Skeletal muscle cell (primary cell): ENCODE data around the gene EID1.
A peak's percentile ranks its signal among the peaks of the same experiment; 100 is the strongest.
"Not testable (repeated sequence)": the region's sequence is repeated elsewhere in the genome, so short reads cannot be mapped to it uniquely, and the experiment has no call there.

Experiments
- DNase-seq: peaks from one replicate; pipeline ENCODE4 v3.0.0-alpha.2; 2010; ENCODE audit warnings: low read depth
- H3K4me3 ChIP-seq: 2 replicates; pipeline ENCODE4 v1.5.1; 2011; ENCODE audit warnings: low read depth, mild to moderate bottlenecking, control low read depth, low read length, moderate library complexity

EID1 gene

DNA sequence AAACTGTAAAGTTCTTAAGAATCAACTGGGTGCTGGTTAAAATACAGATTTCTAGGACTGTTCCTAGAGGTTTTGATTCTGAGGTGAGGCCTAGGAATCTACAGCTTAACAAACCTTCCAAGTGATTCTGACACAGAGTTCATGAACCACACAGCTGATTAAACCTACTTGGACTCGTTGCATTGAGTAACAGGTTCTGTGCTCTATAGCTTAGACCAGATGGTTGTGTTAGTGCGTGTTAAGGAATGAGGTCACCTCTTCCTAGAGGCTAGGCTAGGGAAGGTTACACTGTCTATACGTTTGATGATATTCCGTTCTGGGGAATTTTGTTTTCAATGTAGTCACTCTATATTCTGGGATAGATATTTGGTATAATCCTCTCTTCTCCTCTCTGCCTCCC lies 21.9 kb downstream of the EID1 start:
- no peak overlapping the region for H3K4me3 ChIP-seq
- no peak for DNase-seq

DNA sequence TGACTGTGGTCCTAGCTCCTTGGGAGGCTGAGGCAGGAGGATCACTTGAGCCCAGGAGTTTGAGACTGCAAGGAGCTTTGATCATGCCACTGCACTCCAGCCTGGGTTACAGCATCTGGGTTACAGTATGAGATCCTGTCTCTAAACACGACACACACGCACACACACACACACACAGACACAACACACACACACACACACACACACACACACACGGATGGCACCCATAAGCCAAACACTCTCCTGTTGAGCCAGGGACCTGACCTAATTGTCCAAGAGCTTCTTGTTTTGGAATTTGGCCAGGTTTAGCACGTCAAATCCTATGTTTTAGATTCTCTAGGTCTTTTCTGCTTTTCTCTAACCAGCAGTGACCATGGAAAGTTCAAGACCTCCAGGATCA lies 26.8 kb downstream of the EID1 start:
- no peak overlapping the region for H3K4me3 ChIP-seq
- no peak for DNase-seq

DNA sequence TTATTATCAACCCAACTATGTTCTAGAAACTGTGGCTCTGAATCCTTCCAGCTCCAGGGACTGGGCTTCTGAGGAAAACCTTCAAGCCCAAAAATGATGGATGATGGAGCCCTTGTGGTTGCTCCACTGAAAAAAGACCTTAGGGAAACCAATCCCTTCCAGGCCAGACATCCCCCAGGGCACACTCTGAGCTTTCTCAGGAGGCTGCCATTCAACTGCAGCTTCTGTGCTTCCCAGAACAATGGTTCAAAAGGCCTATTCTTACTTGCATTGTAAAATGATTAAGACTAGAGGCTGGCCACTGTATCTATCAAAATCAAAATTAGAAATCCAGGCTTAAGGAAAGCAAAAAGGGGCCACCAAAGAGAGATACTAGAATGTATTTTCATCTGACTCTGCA lies 27.3 kb downstream of the EID1 start:
- H3K4me3 ChIP-seq: no peak overlapping the region
- no peak for DNase-seq

DNA sequence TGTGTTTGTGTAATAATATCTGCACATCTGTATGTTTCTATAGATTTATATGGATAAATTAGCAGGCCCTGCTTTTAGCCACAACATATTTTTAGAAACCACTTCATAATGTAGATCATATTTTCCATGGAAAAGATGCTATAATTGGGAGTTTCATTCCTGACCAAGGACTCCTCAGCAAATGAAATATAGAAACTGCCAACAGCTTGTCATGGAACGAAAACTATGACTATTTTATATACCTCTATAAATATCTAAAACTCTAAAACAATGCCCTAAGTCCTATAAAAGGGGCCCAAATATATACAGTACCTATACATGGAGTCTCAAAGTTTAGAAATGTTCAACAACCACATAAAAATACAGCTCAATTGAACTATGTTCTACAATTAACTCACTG lies 27.9 kb downstream of the EID1 start:
- no peak for DNase-seq
- H3K4me3 ChIP-seq: no peak overlapping the region

DNA sequence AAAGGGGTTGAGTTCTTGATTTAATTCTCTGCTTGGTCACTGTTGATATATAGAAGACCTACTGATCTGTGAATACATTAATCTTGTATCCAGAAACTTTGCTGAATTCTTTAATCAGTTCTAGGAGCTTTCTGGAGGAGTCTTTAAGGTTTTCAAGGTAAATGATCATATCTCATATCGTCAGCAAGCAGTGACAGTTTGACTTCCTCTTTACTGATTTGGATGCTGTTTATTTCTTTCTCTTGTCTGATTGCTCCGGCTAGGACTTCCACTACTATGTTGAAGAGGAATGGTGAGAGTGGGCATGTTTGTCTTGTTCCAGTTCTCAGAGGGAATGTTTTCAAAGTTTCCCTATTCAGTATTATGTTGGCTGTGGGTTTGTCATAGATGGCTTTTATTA lies 31.4 kb downstream of the EID1 start:
- H3K4me3 ChIP-seq, DNase-seq: not testable (repeated sequence)

DNA sequence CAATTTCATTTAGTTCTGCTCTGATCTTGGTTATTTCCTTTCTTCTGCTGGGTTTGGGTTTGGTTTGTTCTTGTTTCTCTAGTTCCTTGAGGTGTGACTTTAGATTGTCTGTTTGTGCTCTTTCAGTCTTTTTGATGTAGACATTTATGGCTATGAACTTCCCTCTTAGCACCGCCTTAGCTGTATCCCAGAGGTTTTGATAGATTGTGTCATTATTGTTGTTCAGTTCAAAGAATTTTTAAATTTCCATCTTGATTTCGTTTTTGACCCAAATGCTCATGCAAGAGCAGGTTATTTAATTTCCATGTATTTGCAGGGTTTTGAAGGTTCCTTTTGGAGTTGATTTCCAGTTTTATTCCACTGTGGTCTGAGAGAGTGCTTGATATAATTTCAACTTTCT lies 32.6 kb downstream of the EID1 start:
- not testable (repeated sequence) for H3K4me3 ChIP-seq, DNase-seq

DNA sequence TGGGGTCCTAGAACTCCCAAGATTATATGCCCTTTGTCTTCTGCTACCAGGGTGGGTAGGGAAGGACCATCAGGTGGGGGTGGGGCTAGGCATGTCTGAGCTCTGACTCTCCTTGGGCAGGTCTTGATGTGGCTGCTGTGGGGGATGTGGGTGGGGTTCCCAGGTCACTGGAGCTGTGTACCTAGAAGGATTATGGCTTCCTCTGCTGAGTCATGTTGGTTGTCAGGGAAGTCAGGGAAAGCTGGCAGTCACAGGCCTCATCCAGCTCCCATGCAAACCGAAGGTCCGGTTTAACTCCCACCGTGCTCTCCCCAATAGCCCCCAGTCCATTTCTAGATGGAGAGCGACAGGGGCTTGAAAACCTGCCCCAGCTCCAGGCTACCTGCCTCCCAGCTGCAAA lies 35.2 kb downstream of the EID1 start:
- DNase-seq: no peak
- no peak overlapping the region for H3K4me3 ChIP-seq

DNA sequence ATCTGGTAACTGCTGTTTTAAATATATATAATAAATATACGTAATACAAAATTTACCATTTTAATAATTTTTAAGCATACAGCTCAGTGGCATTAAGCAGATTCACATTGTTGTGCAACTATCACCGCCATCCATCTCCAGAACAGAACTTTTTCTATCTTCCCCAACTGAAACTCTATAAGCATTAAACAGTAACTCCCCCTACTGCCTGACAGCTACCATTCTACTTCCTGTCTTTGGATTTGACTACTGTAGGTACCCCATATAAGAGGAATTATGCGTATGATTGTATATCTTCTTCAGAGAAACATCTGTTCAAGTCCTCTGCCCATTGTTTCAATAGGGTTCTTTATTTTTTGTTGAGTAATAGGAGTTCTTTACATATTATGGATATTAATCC lies 36.8 kb downstream of the EID1 start:
- no peak for DNase-seq
- no peak overlapping the region for H3K4me3 ChIP-seq

DNA sequence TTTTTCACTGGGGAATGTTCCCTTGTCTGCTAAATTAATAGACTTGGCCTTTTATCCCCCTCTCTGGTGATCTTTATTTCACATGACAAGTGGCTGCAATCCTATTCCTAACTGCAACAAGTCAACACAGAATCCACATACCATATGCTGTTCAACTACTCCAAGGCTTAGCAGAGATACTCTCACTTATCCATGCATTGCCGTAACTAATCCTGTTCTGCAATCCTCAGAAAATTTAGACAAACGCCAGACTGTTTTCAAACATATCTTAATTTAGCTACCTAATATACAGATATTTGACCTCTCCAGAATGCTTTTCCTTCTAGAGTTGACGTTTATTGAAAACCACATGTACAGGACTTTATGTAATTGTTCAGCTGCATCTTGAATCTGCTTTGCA lies 37.9 kb downstream of the EID1 start:
- H3K4me3 ChIP-seq: no peak overlapping the region
- DNase-seq: no peak

DNA sequence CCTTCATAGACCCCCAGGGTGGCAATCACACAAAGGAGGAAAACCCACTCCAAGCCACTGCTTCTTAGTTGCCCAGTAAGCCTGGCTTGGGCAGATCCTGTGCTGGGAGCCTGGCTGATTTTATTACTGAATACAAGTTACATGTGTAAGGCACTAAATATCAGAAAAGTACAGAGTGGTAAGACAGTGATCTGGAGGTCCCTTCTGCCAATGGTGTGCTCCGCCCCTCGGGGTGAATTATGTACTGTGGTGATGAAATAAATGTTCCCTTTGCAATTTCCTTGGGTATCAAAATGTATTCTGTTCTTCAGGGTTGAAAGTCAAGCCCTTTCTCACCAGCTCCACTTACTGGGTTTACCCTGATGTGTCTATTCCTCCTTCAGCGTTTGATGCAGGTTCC lies 38.8 kb downstream of the EID1 start:
- DNase-seq: no peak
- H3K4me3 ChIP-seq: no peak overlapping the region

DNA sequence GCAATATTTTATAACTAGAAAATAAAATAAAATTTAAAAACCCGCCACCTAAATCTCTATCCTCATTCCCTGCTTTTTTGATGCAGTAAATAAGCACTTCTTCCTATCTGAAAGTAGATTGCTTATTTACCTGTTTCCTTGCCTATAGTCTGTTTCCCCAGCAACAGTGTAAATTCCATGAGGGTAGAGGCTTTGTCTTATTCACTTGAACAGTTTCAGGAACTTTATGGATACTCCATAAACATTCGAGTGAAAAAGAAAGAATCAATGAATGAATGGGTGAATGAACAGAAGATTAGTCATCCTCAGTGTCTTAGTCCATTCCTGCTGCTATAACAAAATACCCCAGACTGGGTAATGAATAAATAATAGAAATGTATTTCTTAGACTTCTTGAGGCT lies 44.1 kb downstream of the EID1 start:
- no peak for DNase-seq
- H3K4me3 ChIP-seq: no peak overlapping the region

DNA sequence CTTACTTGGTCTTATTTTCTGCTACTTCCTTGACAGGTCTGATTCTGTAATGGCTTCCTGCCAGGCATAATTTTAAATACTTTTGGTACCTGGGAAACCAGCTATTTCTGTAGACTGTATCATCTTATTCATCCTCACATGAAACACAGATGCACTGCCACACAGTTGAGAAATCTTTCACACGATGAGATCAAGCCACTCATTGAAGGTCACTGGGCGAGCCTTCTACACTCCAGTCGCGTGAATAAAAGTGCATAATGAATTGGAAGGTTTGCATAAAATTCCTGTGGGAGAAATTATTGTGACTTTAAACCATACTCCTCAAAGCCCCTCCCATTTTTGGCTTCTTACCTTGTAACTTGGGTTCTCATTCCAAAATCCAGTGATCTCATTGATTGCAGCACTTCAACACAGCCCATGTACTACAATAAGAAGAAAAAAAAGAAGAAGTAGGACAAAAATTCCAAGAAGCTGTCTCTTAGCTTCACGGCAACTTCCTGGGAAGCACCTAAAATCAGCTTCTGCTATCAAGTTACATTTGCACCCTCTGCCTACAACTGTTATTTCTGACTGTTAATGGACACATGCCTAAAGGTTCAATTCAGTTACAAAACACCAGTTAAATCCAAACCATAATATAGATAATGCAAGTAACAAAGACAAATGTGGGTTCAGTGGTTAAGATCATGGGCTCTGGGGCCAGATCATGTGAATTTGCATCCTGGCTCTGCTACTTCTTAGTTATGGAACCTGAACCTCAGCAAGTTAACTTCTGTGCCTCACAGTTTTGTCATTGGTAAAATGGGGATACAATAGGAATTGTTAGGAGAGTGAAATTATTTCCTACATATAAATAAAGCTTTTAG lies 46.8 kb downstream of the EID1 start:
- H3K4me3 ChIP-seq: no peak overlapping the region
- peak; percentile 55 for DNase-seq

DNA sequence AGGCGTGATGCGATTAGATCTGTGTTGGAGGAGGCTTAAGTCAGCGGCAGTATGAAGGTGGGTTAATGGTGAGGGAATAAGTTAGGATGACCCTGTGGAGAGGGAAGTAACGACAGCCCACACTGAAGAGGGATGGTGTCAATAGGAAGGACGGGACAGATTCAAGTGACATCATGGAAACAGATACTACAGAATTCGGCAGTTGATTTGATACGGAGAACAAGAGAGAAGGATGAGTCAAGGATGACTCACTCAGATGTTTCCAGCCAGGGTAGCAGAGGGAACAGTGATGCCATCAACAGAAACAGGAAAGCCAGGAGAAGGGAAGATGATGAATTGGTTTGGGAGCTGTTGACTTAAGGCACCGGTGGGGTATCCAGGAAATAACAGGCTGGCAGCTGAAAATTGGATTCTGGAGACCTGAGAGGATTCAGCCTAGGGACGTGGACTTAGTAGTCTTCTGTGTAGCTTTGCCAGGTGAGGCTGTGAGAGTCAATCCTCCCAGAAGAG lies 47.8 kb downstream of the EID1 start:
- peak; percentile 90 for DNase-seq
- no peak overlapping the region for H3K4me3 ChIP-seq

DNA sequence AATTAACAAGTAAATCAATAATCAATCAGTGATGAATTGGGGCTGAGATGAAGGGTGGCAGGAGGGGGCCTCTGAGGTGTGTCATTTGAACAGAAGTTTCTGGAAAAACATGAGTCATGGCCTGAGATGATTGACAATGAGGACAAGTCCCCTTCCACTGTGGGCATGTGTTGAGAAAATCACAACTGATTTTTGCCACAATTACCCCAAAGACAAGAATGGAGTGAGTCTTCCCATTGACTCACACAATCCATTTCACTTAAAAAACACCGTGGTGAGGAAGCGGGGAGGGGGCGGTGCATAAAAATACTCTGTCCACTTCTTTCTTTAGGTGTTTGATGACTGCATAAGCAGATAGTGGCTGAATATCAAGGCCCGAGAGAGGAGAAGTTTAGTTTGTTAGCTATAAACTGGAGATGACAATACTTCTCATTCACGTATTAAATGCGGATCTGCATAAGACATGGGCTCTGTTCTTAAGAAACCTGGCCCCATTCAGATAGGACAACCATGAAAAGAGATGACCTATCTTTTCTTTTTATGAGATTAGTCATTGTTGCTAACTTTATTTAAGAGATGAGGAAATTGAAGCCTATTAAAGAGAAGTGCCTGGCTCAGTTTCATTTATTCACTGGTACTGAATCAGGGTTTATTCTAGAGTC lies 51.1 kb downstream of the EID1 start:
- H3K4me3 ChIP-seq: no peak overlapping the region
- DNase-seq: no peak

DNA sequence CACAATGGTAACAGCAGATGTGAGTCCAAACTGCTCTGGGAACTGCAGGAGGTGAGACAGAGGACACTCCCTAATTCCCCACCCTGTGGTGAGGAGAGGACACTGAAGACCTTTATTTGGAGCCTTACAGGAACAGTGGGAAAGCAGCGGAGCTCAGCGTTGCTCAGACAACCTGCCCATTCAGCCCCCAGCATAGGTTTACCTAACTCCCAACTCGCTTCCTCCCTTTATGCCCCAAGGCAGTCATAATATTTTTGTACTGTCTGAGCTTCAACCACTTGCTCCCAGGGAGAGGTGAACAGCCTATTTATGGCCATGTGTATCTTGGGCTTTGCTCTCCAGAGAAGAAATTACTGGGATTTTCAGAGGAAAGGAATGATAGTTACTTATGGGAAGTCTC lies 51.7 kb downstream of the EID1 start:
- no peak for DNase-seq
- H3K4me3 ChIP-seq: no peak overlapping the region
